Hepatocyte (in vitro differentiated cells): ENCODE measurements around the gene ALG14. TPM values are rescaled to one million over a fixed set of nuclear protein-coding genes. Genes with fewer than 3 reads are reported as not detected.

ENCODE experiments used
- DNase-seq: peaks from one replicate; pipeline ENCODE4 v3.0.0-alpha.2; 2016; ENCODE audit warnings: low spot score
- H2AFZ ChIP-seq: fragments of 200-600 bp; sonication (generic); 2 replicates; pipeline ENCODE4 v1.6.0; 2016; ENCODE audit warnings: antibody characterized with exemption, mild to moderate bottlenecking
- H3K27ac ChIP-seq: fragments of 200-600 bp; sonication (generic); 2 replicates; pipeline ENCODE4 v1.5.1; 2016; ENCODE audit warnings: mild to moderate bottlenecking
- H3K27me3 ChIP-seq: fragments of 200-600 bp; sonication (generic); 2 replicates; pipeline ENCODE4 v1.6.1; 2016
- H3K36me3 ChIP-seq: fragments of 200-600 bp; sonication (generic); replicated peaks from 2 replicates; pipeline ENCODE4 v1.5.1; 2016; ENCODE audit warnings: low read depth; ENCODE audit not compliant: insufficient read depth
- H3K4me1 ChIP-seq: fragments of 200-600 bp; sonication (generic); 2 replicates; pipeline ENCODE4 v1.5.1; 2016; ENCODE audit warnings: mild to moderate bottlenecking, moderate library complexity; ENCODE audit not compliant: insufficient read depth
- H3K4me2 ChIP-seq: fragments of 200-600 bp; sonication (generic); 2 replicates; pipeline ENCODE4 v1.6.0; 2016
- H3K4me3 ChIP-seq: fragments of 200-600 bp; sonication (generic); 2 replicates; pipeline ENCODE4 v1.5.1; 2016; ENCODE audit warnings: mild to moderate bottlenecking
- H3K79me2 ChIP-seq: fragments of 200-600 bp; sonication (generic); 2 replicates; pipeline ENCODE4 v1.6.0; 2017; ENCODE audit warnings: mild to moderate bottlenecking
- H3K9me2 ChIP-seq: fragments of 200-600 bp; sonication (generic); replicated peaks from 2 replicates; pipeline ENCODE4 v1.6.0; 2017; ENCODE audit warnings: mild to moderate bottlenecking; ENCODE audit not compliant: insufficient read depth
- H3K9me3 ChIP-seq: fragments of 200-600 bp; sonication (generic); 2 replicates; pipeline ENCODE4 v1.5.1; 2016; ENCODE audit warnings: low read depth, mild to moderate bottlenecking
- H4K20me1 ChIP-seq: fragments of 200-600 bp; sonication (generic); 2 replicates; pipeline ENCODE4 v1.6.0; 2016; ENCODE audit warnings: mild to moderate bottlenecking; ENCODE audit not compliant: insufficient read depth, poor library complexity, severe bottlenecking
- CTCF ChIP-seq: fragments of 200-600 bp; sonication (generic); IDR thresholded peaks from 2 replicates; pipeline ENCODE4 v1.5.1; 2016; ENCODE audit warnings: antibody characterized with exemption, mild to moderate bottlenecking; ENCODE audit not compliant: poor library complexity
- EZH2 ChIP-seq: fragments of 200-600 bp; sonication (generic); IDR thresholded peaks from 2 replicates; pipeline ENCODE4 v1.6.1; 2016; ENCODE audit warnings: antibody characterized with exemption, mild to moderate bottlenecking, borderline replicate concordance
- EZH2phosphoT487 ChIP-seq: fragments of 200-600 bp; sonication (generic); IDR thresholded peaks from one replicate; pipeline ENCODE4 v1.6.1; 2018; ENCODE audit warnings: antibody characterized with exemption, mild to moderate bottlenecking, low read depth, moderate library complexity; ENCODE audit not compliant: unreplicated experiment, severe bottlenecking
- whole genome bisulfite sequencing: methylation state at CpG from one replicate; pipeline ENCODE4 v1.1.6; 2016; ENCODE audit warnings: low lambda C conversion rate; ENCODE audit errors: missing lambda C conversion rate; 5-methylcytosine and 5-hydroxymethylcytosine counted together
- polyA plus RNA-seq: library from polyadenylated mRNA; unstranded; fragments of >200 nt; fragmentation: Nextera tagmentation; extraction: Ambion mirVana; gene quantifications from 2 replicates; pipeline ENCODE4 v1.2.1, GENCODE V29; 2016
- total RNA-seq: library from RNA; depleted of rRNA; stranded (reverse); fragments of >200 nt; gene quantifications from 2 replicates; pipeline ENCODE4 v1.2.3, GENCODE V29; 2014

Gene ALG14
- total and polyA plus RNA-seq, 2 experiments from 2014 or later: 2.5 to 22.5 TPM

- H3K9me3 ChIP-seq: no peaks in the 10 kb centered on the region
- peaks cover 12% of the 10 kb centered on the region for H3K79me2 ChIP-seq
- no peaks in the 10 kb centered on the region for H3K27me3 ChIP-seq
- no peak overlapping the region for H3K4me3 ChIP-seq
- peaks cover 7% of the 10 kb centered on the region for H3K4me1 ChIP-seq
- no peaks in the 10 kb centered on the region for H4K20me1 ChIP-seq
- DNase-seq: no peak
- no peak for TF ChIP-seq CTCF
- no peaks in the 10 kb centered on the region for H3K9me2 ChIP-seq
- peak overlapping the region; percentile 19 for H3K27ac ChIP-seq
- no peak overlapping the region for H2AFZ ChIP-seq
- 81% methylated on average over 1 of the region's 1 CpG for WGBS
- no peak overlapping the region for H3K4me2 ChIP-seq
- H3K36me3 ChIP-seq: no peaks in the 10 kb centered on the region
Measured at GRCh38 chr1:94935476-94935875, 137.3 kb downstream of the ALG14 start.

- Histone ChIP-seq H3K4me1 (peaks cover 8% of the 10 kb centered on the region), H3K27me3 (no peaks in the 10 kb centered on the region), H3K9me2 (no peaks in the 10 kb centered on the region), H3K4me2 (no peak overlapping the region), H3K36me3 (no peaks in the 10 kb centered on the region), H3K27ac (no peak overlapping the region), H3K9me3 (no peaks in the 10 kb centered on the region), H4K20me1 (no peaks in the 10 kb centered on the region), H3K4me3 (no peak overlapping the region), H3K79me2 (peaks cover 17% of the 10 kb centered on the region), H2AFZ (no peak overlapping the region)
- no peak for DNase-seq
- 91% methylated on average over 1 of the region's 1 CpG for WGBS
- TF ChIP-seq EZH2: no peak
- no peak for TF ChIP-seq EZH2phosphoT487
- no peak for TF ChIP-seq CTCF
Measured at GRCh38 chr1:94935034-94935433, 137.7 kb downstream of the ALG14 start.

GRCh38 chr1:94934551-94934950, 138.2 kb downstream of the ALG14 start:
- no peaks in the 10 kb centered on the region for H3K36me3 ChIP-seq
- no peak for DNase-seq
- WGBS: 88% methylated on average over 2 of the region's 2 CpGs
- no peaks in the 10 kb centered on the region for H4K20me1 ChIP-seq
- TF ChIP-seq EZH2phosphoT487: no peak
- TF ChIP-seq EZH2: no peak
- TF ChIP-seq CTCF: no peak
- no peak overlapping the region for H2AFZ ChIP-seq
- no peaks in the 10 kb centered on the region for H3K27me3 ChIP-seq
- H3K9me3 ChIP-seq: no peaks in the 10 kb centered on the region
- H3K9me2 ChIP-seq: no peaks in the 10 kb centered on the region
- H3K79me2 ChIP-seq: peaks cover 22% of the 10 kb centered on the region
- H3K4me1 ChIP-seq: peaks cover 12% of the 10 kb centered on the region
- no peak overlapping the region for H3K4me2 ChIP-seq
- H3K27ac ChIP-seq: no peak overlapping the region
- H3K4me3 ChIP-seq: no peak overlapping the region

- H3K27me3 ChIP-seq: no peaks in the 10 kb centered on the region
- TF ChIP-seq CTCF (no peak), EZH2 (no peak), EZH2phosphoT487 (no peak)
- peaks cover 12% of the 10 kb centered on the region for H3K4me1 ChIP-seq
- no peaks in the 10 kb centered on the region for H3K36me3 ChIP-seq
- H2AFZ ChIP-seq: no peak overlapping the region
- DNase-seq: no peak
- 95% methylated on average over 7 of the region's 7 CpGs for WGBS
- no peak overlapping the region for H3K27ac ChIP-seq
- no peak overlapping the region for H3K4me3 ChIP-seq
- peaks cover 41% of the 10 kb centered on the region for H3K79me2 ChIP-seq
- H3K9me2 ChIP-seq: no peaks in the 10 kb centered on the region
- peak overlapping the region; percentile 87 for H3K4me2 ChIP-seq
- H3K9me3 ChIP-seq: no peaks in the 10 kb centered on the region
- H4K20me1 ChIP-seq: no peaks in the 10 kb centered on the region
Measured at GRCh38 chr1:94931254-94931841, 141.4 kb downstream of the ALG14 start.
